Activated naive CD8-positive, alpha-beta T cell (primary cell): ENCODE measurements around the gene ELOVL1.
"Not testable (repeated sequence)": the region's sequence is repeated elsewhere in the genome, so short reads cannot be mapped to it uniquely, and the experiment has no call there.

Experiments
- H3K27ac Mint-ChIP-seq: one replicate; pipeline ENCODE4 v1.8.0; 2021; ENCODE audit warnings: mixed read lengths
- H3K27me3 Mint-ChIP-seq: one replicate; pipeline ENCODE4 v1.8.0; 2021; ENCODE audit warnings: mixed read lengths
- H3K36me3 Mint-ChIP-seq: one replicate; pipeline ENCODE4 v1.8.0; 2021; ENCODE audit warnings: mixed read lengths
- H3K4me1 Mint-ChIP-seq: one replicate; pipeline ENCODE4 v1.8.0; 2021; ENCODE audit warnings: low read depth, mixed read lengths
- H3K4me3 Mint-ChIP-seq: one replicate; pipeline ENCODE4 v1.8.0; 2021; ENCODE audit warnings: mild to moderate bottlenecking, mixed read lengths
- H3K9me3 Mint-ChIP-seq: one replicate; pipeline ENCODE4 v1.8.0; 2021; ENCODE audit warnings: low read depth, mixed read lengths

Gene ELOVL1

DNA sequence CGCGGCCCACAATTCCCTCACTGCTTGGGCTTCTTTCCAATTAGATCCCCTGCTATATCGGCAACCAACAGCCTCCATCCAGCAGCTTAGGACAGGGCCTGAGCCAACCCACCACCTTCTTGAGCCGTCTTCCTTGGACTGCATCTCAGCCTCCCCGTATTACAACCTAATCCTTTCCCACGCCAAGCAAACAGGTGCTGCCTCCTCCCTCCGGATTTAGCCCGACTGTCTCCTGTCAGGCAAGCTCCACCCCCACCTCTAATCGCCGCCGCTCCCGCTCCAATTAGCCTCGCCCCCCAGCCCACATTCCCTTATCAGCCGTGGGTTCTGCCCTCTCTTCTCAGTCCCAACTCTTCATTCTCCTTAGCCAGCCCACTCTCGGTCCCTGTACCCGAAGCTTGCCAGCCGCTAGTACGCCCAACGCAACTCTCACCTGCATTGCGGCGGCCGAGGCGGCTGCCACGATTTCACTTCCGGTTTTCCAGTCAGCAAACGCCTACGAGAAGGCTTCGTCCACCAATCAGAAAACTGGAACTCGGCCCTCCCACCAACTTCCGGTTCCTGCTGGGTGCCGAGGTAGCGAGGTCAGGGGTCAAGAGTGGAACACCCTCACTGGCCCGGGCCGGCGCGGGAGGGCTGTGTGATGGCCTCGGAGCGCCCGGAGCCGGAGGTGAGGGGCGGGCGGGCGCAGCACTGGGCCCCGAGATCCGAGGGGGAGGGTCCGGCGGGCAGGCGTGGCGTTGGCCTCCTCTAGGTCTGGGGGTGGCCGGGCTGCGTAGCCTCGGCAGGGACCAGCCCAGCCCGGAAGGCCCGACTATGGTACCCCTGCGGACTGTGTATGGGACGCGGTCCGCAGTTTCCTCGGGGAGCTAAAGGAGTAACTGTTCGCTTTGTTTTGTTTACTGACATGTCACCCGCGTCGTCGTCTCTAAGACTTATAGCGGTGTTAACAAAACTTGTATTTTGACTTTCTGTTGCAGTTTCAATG is 21.8 kb upstream of the ELOVL1 start, which contains the start of the genes MED8 and SZT2:
Gene MED8, minus strand, starts transcription at position 475 of the 988 bp plus-strand sequence. Its CDS starts 36 bp downstream, at position 439.
Gene SZT2, plus strand, starts transcription at position 574 of the 988 bp plus-strand sequence. Its CDS starts 70 bp downstream, at position 644.
- Mint-ChIP-seq H3K4me1 (peaks cover 50% of the 10 kb centered on the region), H3K4me3 (peak within 1 kb of the TSS; percentile 100), H3K27me3 (no peaks in the 10 kb centered on the region), H3K9me3 (no peaks in the 10 kb centered on the region), H3K27ac (peak within 1 kb of the TSS; percentile 99), H3K36me3 (no peaks in the 10 kb centered on the region)

- no peaks in the 10 kb centered on the region for H3K27me3 Mint-ChIP-seq
- H3K36me3 Mint-ChIP-seq: no peaks in the 10 kb centered on the region
- H3K27ac Mint-ChIP-seq: peak overlapping the region; percentile 99
- H3K4me3 Mint-ChIP-seq: peak overlapping the region; percentile 100
- no peaks in the 10 kb centered on the region for H3K9me3 Mint-ChIP-seq
- peaks cover 46% of the 10 kb centered on the region for H3K4me1 Mint-ChIP-seq
Measured at GRCh38 chr1:43388613-43389012, 20.8 kb upstream of the ELOVL1 start.

DNA sequence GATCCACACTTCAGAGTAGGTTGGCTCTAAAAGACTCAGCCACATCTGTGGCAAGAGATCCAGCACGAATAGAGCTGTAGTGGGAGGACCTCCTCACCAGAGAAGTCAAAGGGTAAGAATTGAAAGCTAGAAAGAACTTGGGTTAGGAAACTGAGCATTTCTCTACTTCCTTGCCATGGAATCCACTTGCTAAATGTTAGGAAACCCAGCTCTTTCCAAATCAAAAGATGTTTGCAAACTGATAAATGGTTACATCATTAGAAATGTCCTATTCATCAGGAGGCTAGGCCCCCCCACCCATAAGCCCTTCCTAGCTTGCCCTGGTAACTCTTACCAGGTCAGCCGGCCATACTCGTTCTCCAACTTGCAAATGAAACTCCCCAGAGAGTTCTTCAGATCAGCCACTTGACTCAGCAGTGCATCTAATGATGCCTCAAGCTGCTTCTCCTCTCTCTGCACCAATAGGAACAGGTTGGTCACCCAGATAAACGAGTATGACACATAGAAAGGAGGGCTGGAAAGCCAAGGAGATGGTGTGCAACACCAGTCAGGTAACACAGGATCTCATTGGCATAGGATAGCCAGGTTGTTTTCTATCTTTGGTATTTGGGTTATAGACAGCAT is 20.3 kb upstream of the ELOVL1 start:
- Mint-ChIP-seq H3K36me3 (no peaks in the 10 kb centered on the region), H3K27ac (peak overlapping the region; percentile 99), H3K4me1 (peaks cover 43% of the 10 kb centered on the region), H3K27me3 (no peaks in the 10 kb centered on the region), H3K4me3 (peak overlapping the region; percentile 100), H3K9me3 (no peaks in the 10 kb centered on the region)

DNA sequence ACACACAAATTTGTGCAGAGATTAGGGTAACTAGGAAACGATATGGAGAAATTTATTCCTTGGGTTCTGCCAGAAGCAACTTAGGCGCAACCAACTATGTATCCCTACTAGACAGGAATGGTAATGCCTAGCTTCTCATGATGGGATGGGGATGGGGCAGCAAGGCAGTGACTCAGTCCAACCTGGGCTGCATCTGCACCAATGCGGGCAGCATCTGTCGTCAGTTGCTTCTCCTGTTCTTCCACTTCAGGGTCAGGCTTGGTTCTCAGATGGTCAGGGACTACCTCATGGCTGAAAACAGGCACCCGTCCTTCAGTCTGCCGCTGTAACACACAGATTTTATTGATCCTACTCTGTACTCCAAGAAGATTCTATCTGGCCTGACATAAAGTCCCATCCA is 18.9 kb upstream of the ELOVL1 start:
- H3K27me3 Mint-ChIP-seq: no peaks in the 10 kb centered on the region
- H3K9me3 Mint-ChIP-seq: no peaks in the 10 kb centered on the region
- H3K36me3 Mint-ChIP-seq: no peaks in the 10 kb centered on the region
- H3K4me1 Mint-ChIP-seq: peaks cover 44% of the 10 kb centered on the region
- no peak overlapping the region for H3K4me3 Mint-ChIP-seq
- H3K27ac Mint-ChIP-seq: no peak overlapping the region

DNA sequence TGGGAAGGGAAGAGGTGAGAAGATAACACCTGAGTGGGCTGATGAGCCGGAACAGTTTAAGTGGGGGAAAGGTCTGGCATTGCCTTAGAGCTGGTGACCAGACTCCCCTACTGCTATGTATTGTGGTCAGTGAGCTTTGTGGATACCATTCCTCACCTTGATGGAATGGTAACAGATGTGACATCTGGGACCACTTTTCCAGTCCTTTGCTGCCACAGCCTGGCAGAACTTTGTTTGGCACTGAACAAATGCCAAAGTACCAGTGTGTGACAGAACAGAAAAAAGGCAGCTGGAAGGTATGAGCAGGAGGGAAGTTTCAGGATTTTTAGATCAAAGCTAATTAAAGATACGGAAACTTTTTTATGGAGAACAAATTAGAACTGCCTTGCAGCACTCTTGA is 15.6 kb upstream of the ELOVL1 start:
- Mint-ChIP-seq H3K4me1 (peaks cover 30% of the 10 kb centered on the region), H3K9me3 (no peaks in the 10 kb centered on the region), H3K27ac (no peak overlapping the region), H3K27me3 (no peaks in the 10 kb centered on the region), H3K36me3 (peaks cover 2% of the 10 kb centered on the region), H3K4me3 (no peak overlapping the region)

- Mint-ChIP-seq H3K4me1 (peaks cover 18% of the 10 kb centered on the region), H3K36me3 (peaks cover 2% of the 10 kb centered on the region), H3K27me3 (no peaks in the 10 kb centered on the region), H3K9me3 (no peaks in the 10 kb centered on the region), H3K27ac (no peak overlapping the region), H3K4me3 (no peak overlapping the region)
Measured at GRCh38 chr1:43382027-43382779, 14.4 kb upstream of the ELOVL1 start.

GRCh38 chr1:43381612-43382011 is 13.8 kb upstream of the ELOVL1 start:
- H3K4me1 Mint-ChIP-seq: peaks cover 18% of the 10 kb centered on the region
- peaks cover 2% of the 10 kb centered on the region for H3K36me3 Mint-ChIP-seq
- H3K4me3 Mint-ChIP-seq: no peak overlapping the region
- H3K27ac Mint-ChIP-seq: peak overlapping the region; percentile 30
- H3K27me3 Mint-ChIP-seq: no peaks in the 10 kb centered on the region
- no peaks in the 10 kb centered on the region for H3K9me3 Mint-ChIP-seq

DNA sequence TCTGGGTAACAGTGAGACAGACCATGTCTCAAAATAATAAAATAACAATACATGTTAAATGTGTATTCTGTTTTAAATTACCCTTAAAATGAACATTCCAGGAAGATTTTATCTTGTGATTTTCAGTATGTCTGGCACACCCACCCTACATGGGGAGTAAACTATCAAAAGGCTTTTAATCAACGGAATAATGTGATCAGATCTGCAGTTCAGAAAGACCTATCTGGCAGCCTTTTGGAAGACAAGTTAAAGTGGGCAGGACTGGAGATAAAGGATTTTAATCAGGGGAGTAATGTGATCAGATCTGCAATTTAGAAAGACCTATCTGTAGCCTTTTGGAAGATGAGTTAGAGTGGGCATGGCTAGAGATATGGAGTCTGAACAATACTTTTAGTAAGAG is 11.7 kb upstream of the ELOVL1 start:
- Mint-ChIP-seq H3K27ac (no peak overlapping the region), H3K4me1 (peaks cover 18% of the 10 kb centered on the region), H3K4me3 (no peak overlapping the region), H3K27me3 (no peaks in the 10 kb centered on the region), H3K9me3 (no peaks in the 10 kb centered on the region), H3K36me3 (peaks cover 2% of the 10 kb centered on the region)

GRCh38 chr1:43377831-43378230 is 10.0 kb upstream of the ELOVL1 start:
- Mint-ChIP-seq H3K4me1 (peaks cover 18% of the 10 kb centered on the region), H3K36me3 (peaks cover 2% of the 10 kb centered on the region), H3K9me3 (no peaks in the 10 kb centered on the region), H3K27ac (no peak overlapping the region), H3K27me3 (no peaks in the 10 kb centered on the region), H3K4me3 (no peak overlapping the region)

DNA sequence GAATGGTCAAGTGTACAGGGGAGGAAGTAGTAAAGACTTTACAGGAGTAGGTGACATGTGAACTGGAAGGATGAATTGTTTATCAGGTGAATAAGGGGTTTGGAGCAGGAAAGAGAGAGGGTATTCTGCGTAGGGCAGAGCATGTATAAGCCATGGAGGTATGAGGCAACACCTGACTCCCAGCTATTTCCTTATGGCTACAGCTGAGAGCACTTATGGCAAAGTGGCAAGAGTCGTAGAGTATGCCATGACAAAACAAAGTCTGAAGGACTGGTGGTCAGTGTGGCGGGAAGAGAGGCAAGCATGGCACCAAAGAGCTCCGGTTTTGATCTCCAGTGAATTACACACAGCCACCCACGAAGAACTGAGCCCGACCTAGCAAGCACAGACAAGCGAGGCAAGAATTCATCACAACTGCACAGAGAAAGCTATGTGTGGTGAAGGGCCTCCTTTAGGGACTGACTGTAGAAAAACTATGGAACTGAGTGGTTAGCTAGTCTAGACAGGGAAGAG is 9.0 kb upstream of the ELOVL1 start:
- Mint-ChIP-seq H3K36me3 (peaks cover 2% of the 10 kb centered on the region), H3K4me1 (peaks cover 12% of the 10 kb centered on the region), H3K9me3 (no peaks in the 10 kb centered on the region), H3K27ac (no peak overlapping the region), H3K4me3 (no peak overlapping the region), H3K27me3 (no peaks in the 10 kb centered on the region)

DNA sequence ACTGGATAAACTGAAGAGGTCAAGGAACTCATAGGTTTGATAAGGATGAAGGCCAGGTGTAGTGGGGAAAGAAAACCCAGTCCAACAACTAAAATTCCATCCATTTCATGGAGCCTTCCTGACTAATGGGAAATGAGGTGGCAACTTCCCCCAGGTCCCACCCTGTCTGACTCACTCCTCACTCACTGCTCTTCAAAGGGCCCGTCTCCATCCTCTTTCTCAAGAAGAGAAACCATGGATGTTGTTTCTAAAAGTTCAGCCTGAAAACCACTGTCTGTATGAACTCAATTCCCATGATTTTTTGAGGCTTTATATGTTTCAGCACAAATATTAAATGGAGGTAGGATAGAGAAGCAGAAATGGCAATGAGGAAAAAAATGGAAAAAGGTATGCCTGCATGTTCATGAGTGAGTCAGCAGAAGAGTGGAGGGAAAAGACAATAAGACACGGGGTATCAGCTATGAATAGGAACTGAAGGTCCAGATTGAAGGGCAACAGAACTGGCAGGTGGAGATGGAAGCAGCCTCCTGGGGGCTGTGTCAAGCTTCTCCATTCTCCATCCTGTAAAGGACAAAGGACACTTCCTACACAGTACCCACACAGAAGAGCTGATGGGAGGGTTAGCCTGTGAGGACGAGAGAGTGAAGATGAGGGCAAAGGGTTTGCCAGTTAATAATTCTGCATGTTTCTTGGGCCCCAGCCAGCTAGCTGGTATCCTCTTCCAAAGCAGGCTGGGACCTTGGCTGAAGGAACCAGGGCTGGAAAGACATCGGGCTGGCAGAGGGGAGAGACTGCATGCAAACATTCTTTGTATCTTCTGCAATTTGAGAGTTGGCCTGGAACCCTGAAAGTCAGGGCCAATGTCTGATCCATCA is 5.5 kb upstream of the ELOVL1 start:
- Mint-ChIP-seq H3K9me3 (no peaks in the 10 kb centered on the region), H3K4me3 (no peak overlapping the region), H3K36me3 (peaks cover 2% of the 10 kb centered on the region), H3K27ac (no peak overlapping the region), H3K4me1 (peaks cover 16% of the 10 kb centered on the region), H3K27me3 (no peaks in the 10 kb centered on the region)

GRCh38 chr1:43372172-43372571 is 4.4 kb upstream of the ELOVL1 start:
- H3K4me1 Mint-ChIP-seq: peaks cover 17% of the 10 kb centered on the region
- H3K4me3 Mint-ChIP-seq: no peak overlapping the region
- H3K36me3 Mint-ChIP-seq: peaks cover 3% of the 10 kb centered on the region
- no peaks in the 10 kb centered on the region for H3K27me3 Mint-ChIP-seq
- no peak overlapping the region for H3K27ac Mint-ChIP-seq
- no peaks in the 10 kb centered on the region for H3K9me3 Mint-ChIP-seq

DNA sequence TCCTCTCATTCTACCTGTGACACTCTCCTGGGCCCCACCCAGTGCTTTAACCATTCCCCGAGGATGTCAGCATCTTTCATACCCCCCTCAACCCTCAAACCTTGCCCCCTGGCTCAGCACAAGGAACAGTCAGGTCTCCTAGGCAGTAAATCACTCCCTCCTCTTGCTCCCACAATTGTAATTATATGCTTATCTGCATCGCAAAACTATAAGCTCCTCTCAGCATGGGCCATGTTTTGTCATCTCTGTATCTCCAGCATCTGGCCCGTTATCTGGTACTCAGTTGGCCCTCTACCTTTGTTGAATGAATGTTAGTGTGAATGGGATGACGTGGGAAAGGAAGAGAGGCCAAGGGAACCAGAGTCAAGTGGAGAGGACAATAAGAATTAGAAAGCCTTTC is 2.8 kb upstream of the ELOVL1 start:
- H3K9me3 Mint-ChIP-seq: no peaks in the 10 kb centered on the region
- peak overlapping the region; percentile 3 for H3K4me3 Mint-ChIP-seq
- H3K27me3 Mint-ChIP-seq: no peaks in the 10 kb centered on the region
- H3K36me3 Mint-ChIP-seq: peaks cover 3% of the 10 kb centered on the region
- H3K27ac Mint-ChIP-seq: no peak overlapping the region
- H3K4me1 Mint-ChIP-seq: peaks cover 22% of the 10 kb centered on the region

DNA sequence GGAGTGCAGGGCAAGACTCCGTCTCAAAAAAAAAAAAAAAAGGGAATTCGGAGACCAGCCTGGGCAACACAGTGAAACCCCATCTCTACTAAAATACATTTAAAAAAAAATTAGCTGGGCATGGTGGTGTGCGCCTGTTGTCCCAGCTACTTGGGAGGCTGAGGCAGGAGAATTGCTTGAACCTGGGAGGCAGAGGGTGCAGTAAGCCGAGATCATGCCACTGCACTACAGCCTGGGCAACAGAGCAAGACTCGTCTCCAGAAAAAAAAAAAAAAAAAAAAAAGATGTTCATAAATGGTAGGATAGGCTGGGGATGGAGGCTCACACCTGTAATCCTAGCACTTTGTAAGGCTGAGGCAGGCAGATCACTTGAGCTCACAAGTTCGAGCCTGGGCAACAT is 2.0 kb upstream of the ELOVL1 start:
- not testable (repeated sequence) for H3K4me3 Mint-ChIP-seq, H3K27me3 Mint-ChIP-seq, H3K9me3 Mint-ChIP-seq, H3K27ac Mint-ChIP-seq, H3K36me3 Mint-ChIP-seq
- H3K4me1 Mint-ChIP-seq: peaks cover 28% of the 10 kb centered on the region
